Endometrial microvascular endothelial cells (primary cell): ENCODE measurements around the gene SEZ6L2. TPM values are rescaled to one million over a fixed set of nuclear protein-coding genes. Genes with fewer than 3 reads are reported as not detected.
"Not testable (repeated sequence)": the region's sequence is repeated elsewhere in the genome, so short reads cannot be mapped to it uniquely, and the experiment has no call there.

ENCODE experiments used
- in situ Hi-C: cut with HindIII; loops from 2 replicates; pipeline ENCODE4 v1.10.0; 2017; ENCODE audit warnings: low sequenced_read_pairs, low pct_unique_long_range_greater_than_20kb; ENCODE audit errors: inconsistent ontology term
- total RNA-seq: library from RNA; depleted of rRNA; stranded (reverse); fragments of >200 nt; gene quantifications from one replicate; pipeline ENCODE4 v1.2.3, GENCODE V29; 2015; ENCODE audit errors: inconsistent ontology term

SEZ6L2 gene
- total RNA-seq, 1 donor from 2014 or later, result 0.37 TPM

- in situ Hi-C loops, result no loop called here
These were observed 62.7 kb downstream of the SEZ6L2 start for GRCh38 chr16:29836623-29837022.

- in situ Hi-C loops, result no loop called here
These were observed 63.4 kb downstream of the SEZ6L2 start for GRCh38 chr16:29835926-29836325.

- in situ Hi-C loops, result no loop called here
These were observed 65.3 kb downstream of the SEZ6L2 start for GRCh38 chr16:29834079-29834478.

GRCh38 chr16:29833219-29833618 is 66.1 kb downstream of the SEZ6L2 start:
- in situ Hi-C loops, result not testable (repeated sequence)

- in situ Hi-C loops, result no loop called here
These were observed 67.9 kb downstream of the SEZ6L2 start for GRCh38 chr16:29831490-29831889.

- in situ Hi-C loops, result no loop called here
These were observed 68.6 kb downstream of the SEZ6L2 start for GRCh38 chr16:29830774-29831173.

- in situ Hi-C loops, result no loop called here
These were observed 73.0 kb downstream of the SEZ6L2 start for GRCh38 chr16:29826342-29826695.

- in situ Hi-C loops, result no loop called here
These were observed 74.0 kb downstream of the SEZ6L2 start for GRCh38 chr16:29825145-29826044.

GRCh38 chr16:29824589-29825144 is 74.7 kb downstream of the SEZ6L2 start:
- in situ Hi-C loops, result no loop called here

- in situ Hi-C loops, result no loop called here
These were observed 77.7 kb downstream of the SEZ6L2 start for GRCh38 chr16:29821643-29822115.

Other genes starting within 250 kb of the SEZ6L2 start
- gene SPN, start 236.3 kb downstream of the SEZ6L2 start, total RNA-seq, result not detected
- gene QPRT, start 220.4 kb downstream of the SEZ6L2 start, total RNA-seq, result not detected
- gene C16orf54, start 153.6 kb downstream of the SEZ6L2 start, total RNA-seq, result not detected
- not detected for gene ZG16, start 121.3 kb downstream of the SEZ6L2 start, total RNA-seq
- 98.0 TPM for gene KIF22, start 108.8 kb downstream of the SEZ6L2 start, total RNA-seq
- 179 TPM for gene MAZ, start 93.0 kb downstream of the SEZ6L2 start, total RNA-seq
- not detected for gene PRRT2, start 87.4 kb downstream of the SEZ6L2 start, total RNA-seq
- 36.8 TPM for gene PAGR1, start 83.4 kb downstream of the SEZ6L2 start, total RNA-seq
- gene MVP, start 79.1 kb downstream of the SEZ6L2 start, total RNA-seq, result 416 TPM
- gene CDIPT, start 36.3 kb downstream of the SEZ6L2 start, total RNA-seq, result 105 TPM
- gene ASPHD1, start 938 bp upstream of the SEZ6L2 start, total RNA-seq, result not detected
- gene KCTD13, start 26.7 kb upstream of the SEZ6L2 start, total RNA-seq, result 4.2 TPM
- 150 TPM for gene TMEM219, start 62.5 kb upstream of the SEZ6L2 start, total RNA-seq
- gene TAOK2, start 74.3 kb upstream of the SEZ6L2 start, total RNA-seq, result 87.5 TPM
- 9.7 TPM for gene HIRIP3, start 96.1 kb upstream of the SEZ6L2 start, total RNA-seq
- gene INO80E, start 96.7 kb upstream of the SEZ6L2 start, total RNA-seq, result 104 TPM
- gene DOC2A, start 111.5 kb upstream of the SEZ6L2 start, total RNA-seq, result not detected
- not detected for gene C16orf92, start 123.6 kb upstream of the SEZ6L2 start, total RNA-seq
- gene TLCD3B, start 131.7 kb upstream of the SEZ6L2 start, total RNA-seq, result 0.84 TPM
- gene ALDOA, start 166.2 kb upstream of the SEZ6L2 start, total RNA-seq, result 1,335 TPM
- 135 TPM for gene PPP4C, start 176.4 kb upstream of the SEZ6L2 start, total RNA-seq
- gene TBX6, start 192.4 kb upstream of the SEZ6L2 start, total RNA-seq, result not detected
- gene YPEL3, start 196.7 kb upstream of the SEZ6L2 start, total RNA-seq, result 10.9 TPM
- 1.3 TPM for gene GDPD3, start 214.0 kb upstream of the SEZ6L2 start, total RNA-seq
- gene MAPK3, start 223.7 kb upstream of the SEZ6L2 start, total RNA-seq, result 78.1 TPM